SK-N-SH (cell line): Measurements from ENCODE around the gene CDKAL1.

ENCODE experiments used
- POLR2AphosphoS5 ChIP-seq: IDR thresholded peaks from 2 replicates; pipeline ENCODE4 v1.6.1; 2012; ENCODE audit warnings: low read depth, low read length
- SIN3A ChIP-seq: IDR thresholded peaks from 2 replicates; pipeline ENCODE4 v1.6.1; 2012; ENCODE audit warnings: low read depth, mild to moderate bottlenecking, low read length, moderate library complexity, borderline replicate concordance
- TF ChIP-seq, protein P1 (sequence below): IDR thresholded peaks from 2 replicates; pipeline ENCODE4 v1.4.0; 2012; ENCODE audit warnings: low read depth, borderline replicate concordance

DNA sequence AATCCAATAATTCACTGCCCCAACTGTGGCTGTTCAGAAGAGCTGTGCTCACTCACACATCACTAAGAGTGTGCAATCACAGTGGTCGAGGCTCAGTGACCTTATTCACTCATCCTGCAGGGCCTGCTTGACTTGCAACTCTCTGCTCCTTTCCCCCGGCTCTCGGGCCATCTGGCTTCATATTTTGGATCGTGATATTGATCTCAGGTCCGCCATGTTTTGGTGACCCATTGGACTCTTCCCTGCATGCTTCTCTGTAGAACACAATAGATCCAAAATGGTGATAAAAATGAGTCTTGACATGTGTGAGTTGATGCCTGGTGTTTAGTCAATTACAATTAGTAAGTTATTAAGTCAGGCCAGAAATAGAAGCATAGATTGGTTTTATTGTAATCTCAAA, 745.4 kb downstream of the CDKAL1 start:
- TF ChIP-seq, protein P1, sequence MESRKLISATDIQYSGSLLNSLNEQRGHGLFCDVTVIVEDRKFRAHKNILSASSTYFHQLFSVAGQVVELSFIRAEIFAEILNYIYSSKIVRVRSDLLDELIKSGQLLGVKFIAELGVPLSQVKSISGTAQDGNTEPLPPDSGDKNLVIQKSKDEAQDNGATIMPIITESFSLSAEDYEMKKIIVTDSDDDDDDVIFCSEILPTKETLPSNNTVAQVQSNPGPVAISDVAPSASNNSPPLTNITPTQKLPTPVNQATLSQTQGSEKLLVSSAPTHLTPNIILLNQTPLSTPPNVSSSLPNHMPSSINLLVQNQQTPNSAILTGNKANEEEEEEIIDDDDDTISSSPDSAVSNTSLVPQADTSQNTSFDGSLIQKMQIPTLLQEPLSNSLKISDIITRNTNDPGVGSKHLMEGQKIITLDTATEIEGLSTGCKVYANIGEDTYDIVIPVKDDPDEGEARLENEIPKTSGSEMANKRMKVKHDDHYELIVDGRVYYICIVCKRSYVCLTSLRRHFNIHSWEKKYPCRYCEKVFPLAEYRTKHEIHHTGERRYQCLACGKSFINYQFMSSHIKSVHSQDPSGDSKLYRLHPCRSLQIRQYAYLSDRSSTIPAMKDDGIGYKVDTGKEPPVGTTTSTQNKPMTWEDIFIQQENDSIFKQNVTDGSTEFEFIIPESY: no peak
- no peak for TF ChIP-seq SIN3A
- no peak for TF ChIP-seq POLR2AphosphoS5
